Erythroblast (primary cell): ENCODE data around the gene PDGFA.

Source experiments
- GATA1 ChIP-seq: IDR thresholded peaks from 2 replicates; pipeline ENCODE4 v1.6.1; 2011; ENCODE audit warnings: low read depth, mild to moderate bottlenecking, control low read depth, low read length, moderate library complexity
- POLR2A ChIP-seq: IDR thresholded peaks from 2 replicates; pipeline ENCODE4 v1.6.1; 2011; ENCODE audit warnings: mild to moderate bottlenecking, low read length

DNA sequence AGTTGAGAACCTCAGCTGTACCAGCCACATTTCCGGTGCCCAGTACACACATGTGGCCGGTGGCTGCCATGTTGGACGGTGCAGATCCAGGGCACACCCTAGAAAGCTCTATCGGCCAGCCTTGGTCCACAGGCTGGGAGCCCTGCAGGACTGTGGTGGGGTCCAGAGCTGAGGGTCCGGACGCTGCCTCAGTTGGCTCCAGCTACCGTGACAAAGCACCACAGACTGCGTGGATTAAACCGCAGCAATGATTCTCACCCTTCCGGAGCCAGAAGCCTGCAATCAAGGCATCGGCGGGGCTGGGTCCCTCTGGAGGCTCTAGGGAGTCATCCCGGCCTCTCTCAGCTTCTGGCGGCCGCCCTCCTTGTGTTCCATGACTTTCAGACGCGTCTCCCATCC lies 50.1 kb downstream of the PDGFA start:
- no peak for TF ChIP-seq POLR2A
- TF ChIP-seq GATA1, result no peak
